Measurements from ENCODE around the gene ITSN1.
A peak's percentile ranks its signal among the peaks of the same experiment; 100 is the strongest.

The ITSN1 gene

DNA sequence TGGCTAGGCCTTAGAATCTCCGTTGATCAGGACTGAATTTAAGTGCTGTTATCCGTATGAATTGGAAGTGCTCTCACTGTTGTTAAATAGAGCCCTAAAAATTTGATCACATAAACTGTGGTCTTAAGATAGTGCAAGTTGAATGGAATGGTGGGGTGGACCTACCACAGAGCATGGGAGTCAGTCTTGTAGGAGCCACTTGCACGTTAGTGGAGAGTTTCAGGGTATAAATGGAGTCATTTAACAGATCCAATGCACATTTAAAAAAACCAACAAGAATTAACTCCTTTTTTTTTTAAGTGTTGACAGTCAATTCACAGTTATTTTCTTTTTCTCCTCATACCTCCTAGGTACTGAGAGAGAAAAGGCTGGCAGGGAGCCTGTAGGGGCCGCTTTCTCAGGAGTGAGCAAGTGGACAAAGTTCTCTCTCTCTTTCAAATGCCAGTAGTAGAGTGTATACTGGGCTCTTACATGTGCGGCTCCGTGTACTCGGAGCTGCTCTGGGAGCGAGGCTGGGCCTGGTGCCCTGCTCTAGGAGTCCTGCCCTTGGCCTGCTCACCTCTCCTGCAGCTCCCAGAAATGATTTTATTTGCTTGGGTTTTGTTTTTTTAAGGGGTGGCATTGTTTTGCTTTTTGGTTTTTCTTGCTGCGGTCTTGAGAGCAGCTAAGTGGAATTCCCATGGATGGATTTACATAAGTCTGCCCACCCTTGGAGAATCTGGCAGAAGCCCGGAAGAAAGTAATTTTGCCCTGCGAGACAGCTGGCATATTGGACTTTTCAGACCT is 182.0 kb downstream of the ITSN1 start:
- Histone ChIP-seq H3K27ac (ENCODE audit: low read length) (peak overlapping the region; percentile 64), H3K4me1 (ENCODE audit: control insufficient read depth, insufficient read depth, low read length) (peaks cover 28% of the 10 kb centered on the region)

DNA sequence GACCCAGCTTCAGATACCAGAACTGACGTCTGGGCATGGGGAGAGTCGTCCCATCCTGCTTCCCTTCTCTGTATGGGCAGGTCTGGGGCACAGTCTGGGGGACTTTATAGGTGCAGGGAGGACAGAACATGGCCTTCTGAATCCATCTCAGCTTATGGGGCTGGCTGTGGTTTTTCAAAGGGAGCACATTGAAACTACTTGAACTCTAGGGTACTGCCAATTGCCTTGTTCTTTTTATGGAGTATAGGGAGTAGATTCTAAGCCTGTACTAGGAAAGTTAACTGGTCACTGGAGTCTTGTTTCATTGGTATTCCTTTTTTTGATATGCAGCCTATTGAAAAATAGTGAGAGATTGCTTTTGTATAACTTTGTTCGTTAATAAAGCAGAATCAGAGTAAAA is 183.1 kb downstream of the ITSN1 start:
- H3K9ac ChIP-seq (ENCODE audit: low read length in 2 of 2) = no peak overlapping the region
- no peak overlapping the region for H3K4me3 ChIP-seq (ENCODE audit: low read length in 2 of 2)
- H3K36me3 ChIP-seq (ENCODE audit: control insufficient read depth in 2 of 2, insufficient read depth in 2 of 2, low read length in 2 of 2) = peaks cover 2 to 8% of the 10 kb centered on the region in 2 donors
- H3K27ac ChIP-seq (ENCODE audit: low read length) = peak overlapping the region; percentile 3
- no peaks in the 10 kb centered on the region for H3K9me3 ChIP-seq (ENCODE audit: control insufficient read depth in 2 of 2, low read length in 2 of 2)
- no peaks in the 10 kb centered on the region for H3K27me3 ChIP-seq (ENCODE audit: control insufficient read depth in 1 of 2, insufficient read depth in 2 of 2, low read length in 2 of 2)
- H3K4me1 ChIP-seq (ENCODE audit: control insufficient read depth, insufficient read depth, low read length) = peaks cover 28% of the 10 kb centered on the region

More for the DNA sequence above, 182.0 kb downstream of the ITSN1 start:
- Histone ChIP-seq H3K27me3 (ENCODE audit: control insufficient read depth in 1 of 2, insufficient read depth in 2 of 2, low read length in 2 of 2) (no peaks in the 10 kb centered on the region), H3K36me3 (ENCODE audit: control insufficient read depth in 2 of 2, insufficient read depth in 2 of 2, low read length in 2 of 2) (peaks cover 1 to 6% of the 10 kb centered on the region in 2 donors), H3K9ac (ENCODE audit: low read length in 2 of 2) (no peak overlapping the region), H3K9me3 (ENCODE audit: control insufficient read depth in 2 of 2, low read length in 2 of 2) (no peaks in the 10 kb centered on the region), H3K4me3 (ENCODE audit: low read length in 2 of 2) (peak overlapping the region in 1 of 2 donors; percentile 24)

GRCh38 chr21:33825915-33826314 is 183.6 kb downstream of the ITSN1 start:
- H3K9me3 ChIP-seq (ENCODE audit: control insufficient read depth in 2 of 2, low read length in 2 of 2) = no peaks in the 10 kb centered on the region
- no peaks in the 10 kb centered on the region for H3K27me3 ChIP-seq (ENCODE audit: control insufficient read depth in 1 of 2, insufficient read depth in 2 of 2, low read length in 2 of 2)
- no peak overlapping the region for H3K9ac ChIP-seq (ENCODE audit: low read length in 2 of 2)
- peak overlapping the region; percentile 3 for H3K27ac ChIP-seq (ENCODE audit: low read length)
- peaks cover 2 to 8% of the 10 kb centered on the region in 2 donors for H3K36me3 ChIP-seq (ENCODE audit: control insufficient read depth in 2 of 2, insufficient read depth in 2 of 2, low read length in 2 of 2)
- H3K4me3 ChIP-seq (ENCODE audit: low read length in 2 of 2) = peak overlapping the region; percentile 9 to 31
- H3K4me1 ChIP-seq (ENCODE audit: control insufficient read depth, insufficient read depth, low read length) = peaks cover 28% of the 10 kb centered on the region

DNA sequence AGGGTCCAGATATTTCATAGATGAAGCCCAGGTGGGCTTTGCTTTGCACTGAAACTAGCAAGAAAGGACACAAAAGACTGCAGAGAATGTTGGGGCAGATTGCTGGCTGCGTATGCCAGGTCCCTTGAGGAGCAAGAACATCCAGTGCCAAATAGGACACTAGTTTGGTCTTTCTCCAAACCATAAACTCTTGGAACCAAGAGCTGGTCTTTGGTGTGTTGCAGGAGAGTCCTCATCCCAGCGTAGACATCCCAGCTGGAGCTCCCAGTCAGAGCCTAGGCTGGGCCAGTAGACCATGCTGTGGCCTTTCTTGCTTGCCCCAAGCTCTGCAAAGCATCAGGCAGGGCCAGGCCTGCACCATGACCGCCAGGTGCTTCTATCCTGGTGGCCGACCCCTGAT is 185.8 kb downstream of the ITSN1 start:
- H3K4me1 ChIP-seq (ENCODE audit: control insufficient read depth, insufficient read depth, low read length) = peaks cover 28% of the 10 kb centered on the region

GRCh38 chr21:33828577-33828976 is 186.3 kb downstream of the ITSN1 start:
- H3K4me3 ChIP-seq (ENCODE audit: low read length in 2 of 2) = no peak overlapping the region
- peaks cover 7 to 18% of the 10 kb centered on the region in 2 donors for H3K36me3 ChIP-seq (ENCODE audit: control insufficient read depth in 2 of 2, insufficient read depth in 2 of 2, low read length in 2 of 2)
- peaks cover 28% of the 10 kb centered on the region for H3K4me1 ChIP-seq (ENCODE audit: control insufficient read depth, insufficient read depth, low read length)
- H3K27ac ChIP-seq (ENCODE audit: low read length) = no peak overlapping the region
- H3K9me3 ChIP-seq (ENCODE audit: control insufficient read depth in 2 of 2, low read length in 2 of 2) = no peaks in the 10 kb centered on the region
- H3K27me3 ChIP-seq (ENCODE audit: control insufficient read depth in 1 of 2, insufficient read depth in 2 of 2, low read length in 2 of 2) = no peaks in the 10 kb centered on the region
- no peak overlapping the region for H3K9ac ChIP-seq (ENCODE audit: low read length in 2 of 2)

More for the DNA sequence above, 185.8 kb downstream of the ITSN1 start:
- H3K27me3 ChIP-seq (ENCODE audit: control insufficient read depth in 1 of 2, insufficient read depth in 2 of 2, low read length in 2 of 2) = no peaks in the 10 kb centered on the region
- no peaks in the 10 kb centered on the region for H3K9me3 ChIP-seq (ENCODE audit: control insufficient read depth in 2 of 2, low read length in 2 of 2)
- H3K36me3 ChIP-seq (ENCODE audit: control insufficient read depth in 2 of 2, insufficient read depth in 2 of 2, low read length in 2 of 2) = peaks cover 7 to 18% of the 10 kb centered on the region in 2 donors
- H3K4me3 ChIP-seq (ENCODE audit: low read length in 2 of 2) = peak overlapping the region in 1 of 2 donors; percentile 29
- no peak overlapping the region for H3K9ac ChIP-seq (ENCODE audit: low read length in 2 of 2)
- H3K27ac ChIP-seq (ENCODE audit: low read length) = no peak overlapping the region

DNA sequence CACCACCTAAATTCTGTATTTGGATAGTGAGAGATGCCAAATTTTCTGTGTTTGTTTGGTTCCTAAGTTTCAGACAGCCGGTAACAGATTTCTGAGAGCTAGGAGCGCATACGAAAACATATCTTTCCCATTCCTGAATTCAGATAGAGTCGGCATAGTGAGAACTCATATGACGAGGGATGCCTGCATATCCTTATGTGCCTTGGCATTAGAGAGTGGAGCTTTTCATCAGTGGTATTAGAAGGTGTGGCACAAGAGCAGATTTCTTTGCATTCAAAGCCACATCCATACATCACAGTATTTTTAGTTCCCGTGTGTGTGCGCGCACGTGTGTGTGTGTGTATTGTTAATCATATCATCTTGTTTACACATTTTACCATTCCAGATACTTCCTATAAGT is 187.5 kb downstream of the ITSN1 start:
- Histone ChIP-seq H3K27ac (ENCODE audit: low read length) (no peak overlapping the region), H3K36me3 (ENCODE audit: control insufficient read depth in 2 of 2, insufficient read depth in 2 of 2, low read length in 2 of 2) (peaks cover 9 to 21% of the 10 kb centered on the region in 2 donors), H3K4me1 (ENCODE audit: control insufficient read depth, insufficient read depth, low read length) (peaks cover 23% of the 10 kb centered on the region)

DNA sequence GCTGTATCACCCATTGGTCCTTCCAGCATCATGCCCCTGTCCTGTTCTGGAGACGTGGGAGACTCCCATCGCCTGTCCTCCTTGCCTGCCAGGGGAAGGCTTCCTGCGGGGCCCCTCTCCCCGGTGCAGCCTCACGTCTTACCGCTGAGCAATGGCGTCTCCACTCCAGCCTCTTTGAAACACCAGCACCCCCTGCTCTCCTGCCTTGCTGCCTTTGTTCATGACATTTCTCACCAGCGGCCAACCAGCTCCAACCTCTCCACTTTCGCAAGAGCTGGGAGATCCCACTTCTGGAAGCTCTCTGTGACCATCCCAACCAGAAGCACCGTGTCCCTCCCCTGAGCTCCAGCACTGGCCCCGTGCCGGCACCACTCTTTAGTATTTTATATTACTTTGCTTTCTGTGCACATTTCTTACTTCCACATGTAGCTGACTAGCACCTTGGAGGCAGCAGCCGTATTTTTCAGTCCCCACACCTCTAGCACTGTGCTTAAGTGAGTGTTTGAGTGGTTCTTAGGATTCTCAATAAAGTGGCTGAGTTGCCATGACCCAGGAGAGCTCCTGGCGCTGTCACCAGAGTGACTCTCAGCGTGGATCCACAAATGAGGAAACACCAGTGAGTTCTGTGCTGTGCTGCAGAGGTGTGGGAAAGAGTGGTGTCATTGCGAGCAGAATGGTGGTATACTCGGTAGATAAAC is 189.8 kb downstream of the ITSN1 start:
- peaks cover 10% of the 10 kb centered on the region for H3K4me1 ChIP-seq (ENCODE audit: control insufficient read depth, insufficient read depth, low read length)
- no peak overlapping the region for H3K4me3 ChIP-seq (ENCODE audit: low read length in 2 of 2)
- no peak overlapping the region for H3K27ac ChIP-seq (ENCODE audit: low read length)
- H3K9me3 ChIP-seq (ENCODE audit: control insufficient read depth in 2 of 2, low read length in 2 of 2) = no peaks in the 10 kb centered on the region
- peaks cover 15 to 29% of the 10 kb centered on the region in 2 donors for H3K36me3 ChIP-seq (ENCODE audit: control insufficient read depth in 2 of 2, insufficient read depth in 2 of 2, low read length in 2 of 2)
- H3K27me3 ChIP-seq (ENCODE audit: control insufficient read depth in 1 of 2, insufficient read depth in 2 of 2, low read length in 2 of 2) = no peaks in the 10 kb centered on the region
- no peak overlapping the region for H3K9ac ChIP-seq (ENCODE audit: low read length in 2 of 2)

More for the DNA sequence above, 187.5 kb downstream of the ITSN1 start:
- Histone ChIP-seq H3K4me3 (ENCODE audit: low read length in 2 of 2) (no peak overlapping the region), H3K9ac (ENCODE audit: low read length in 2 of 2) (no peak overlapping the region), H3K27me3 (ENCODE audit: control insufficient read depth in 1 of 2, insufficient read depth in 2 of 2, low read length in 2 of 2) (no peaks in the 10 kb centered on the region), H3K9me3 (ENCODE audit: control insufficient read depth in 2 of 2, low read length in 2 of 2) (no peaks in the 10 kb centered on the region)

DNA sequence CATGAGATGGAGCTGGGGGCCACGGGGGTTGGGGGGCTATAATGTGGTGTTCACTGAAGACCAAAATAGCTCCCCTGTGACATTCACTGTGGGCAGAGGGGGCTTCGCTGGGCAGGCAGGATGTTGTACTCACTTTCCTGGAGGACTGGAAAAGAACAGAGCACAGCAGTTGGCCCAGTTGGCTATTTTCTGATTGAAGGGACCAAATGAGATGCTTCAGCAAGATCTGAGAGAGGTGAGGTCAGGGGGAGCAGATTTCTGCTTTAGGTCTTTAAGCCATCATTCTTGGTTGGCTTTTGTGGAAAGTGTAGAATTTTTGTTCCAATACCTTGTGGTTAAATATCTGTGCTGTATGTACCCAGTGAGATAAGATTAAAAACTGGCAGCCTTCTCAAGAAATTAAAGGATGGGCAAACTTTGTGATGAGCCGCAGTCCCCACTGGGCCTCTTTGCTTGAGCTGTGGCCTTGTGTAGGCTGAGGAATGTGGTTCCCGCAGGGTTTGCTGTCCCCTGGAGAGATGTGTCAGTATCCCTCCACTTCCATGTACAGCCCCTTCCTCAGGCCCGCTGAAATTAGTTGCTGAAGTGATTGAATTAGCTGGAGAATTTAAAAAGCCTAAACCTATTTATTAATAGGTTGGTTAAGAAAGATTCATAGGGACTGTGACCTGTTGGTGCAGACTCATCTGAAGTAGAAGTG is 192.7 kb downstream of the ITSN1 start:
- Histone ChIP-seq H3K4me1 (ENCODE audit: control insufficient read depth, insufficient read depth, low read length) (no peaks in the 10 kb centered on the region), H3K9me3 (ENCODE audit: control insufficient read depth in 2 of 2, low read length in 2 of 2) (no peaks in the 10 kb centered on the region), H3K36me3 (ENCODE audit: control insufficient read depth in 2 of 2, insufficient read depth in 2 of 2, low read length in 2 of 2) (peaks cover 26 to 30% of the 10 kb centered on the region in 2 donors), H3K9ac (ENCODE audit: low read length in 2 of 2) (no peak overlapping the region), H3K27ac (ENCODE audit: low read length) (no peak overlapping the region), H3K27me3 (ENCODE audit: control insufficient read depth in 1 of 2, insufficient read depth in 2 of 2, low read length in 2 of 2) (no peaks in the 10 kb centered on the region), H3K4me3 (ENCODE audit: low read length in 2 of 2) (no peak overlapping the region)

GRCh38 chr21:33835920-33836319 is 193.6 kb downstream of the ITSN1 start:
- Histone ChIP-seq H3K27ac (ENCODE audit: low read length) (no peak overlapping the region), H3K4me3 (ENCODE audit: low read length in 2 of 2) (no peak overlapping the region), H3K9ac (ENCODE audit: low read length in 2 of 2) (no peak overlapping the region), H3K36me3 (ENCODE audit: control insufficient read depth in 2 of 2, insufficient read depth in 2 of 2, low read length in 2 of 2) (peaks cover 26 to 28% of the 10 kb centered on the region in 2 donors), H3K9me3 (ENCODE audit: control insufficient read depth in 2 of 2, low read length in 2 of 2) (no peaks in the 10 kb centered on the region), H3K4me1 (ENCODE audit: control insufficient read depth, insufficient read depth, low read length) (no peaks in the 10 kb centered on the region), H3K27me3 (ENCODE audit: control insufficient read depth in 1 of 2, insufficient read depth in 2 of 2, low read length in 2 of 2) (no peaks in the 10 kb centered on the region)

DNA sequence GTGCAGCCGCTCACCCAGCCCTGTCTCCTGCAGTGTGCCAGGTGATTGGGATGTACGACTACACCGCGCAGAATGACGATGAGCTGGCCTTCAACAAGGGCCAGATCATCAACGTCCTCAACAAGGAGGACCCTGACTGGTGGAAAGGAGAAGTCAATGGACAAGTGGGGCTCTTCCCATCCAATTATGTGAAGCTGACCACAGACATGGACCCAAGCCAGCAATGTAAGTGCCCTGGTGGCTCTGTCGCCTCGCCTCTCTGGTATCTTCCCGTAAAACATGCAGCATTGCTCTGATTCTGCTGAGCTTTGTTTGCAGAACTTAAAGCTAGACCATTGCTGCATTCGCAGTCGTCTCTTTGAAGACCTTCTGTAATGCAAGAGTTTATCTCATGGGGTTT is 194.1 kb downstream of the ITSN1 start:
- no peak overlapping the region for H3K4me3 ChIP-seq (ENCODE audit: low read length in 2 of 2)
- H3K9ac ChIP-seq (ENCODE audit: low read length in 2 of 2) = no peak overlapping the region
- no peaks in the 10 kb centered on the region for H3K9me3 ChIP-seq (ENCODE audit: control insufficient read depth in 2 of 2, low read length in 2 of 2)
- peaks cover 23 to 27% of the 10 kb centered on the region in 2 donors for H3K36me3 ChIP-seq (ENCODE audit: control insufficient read depth in 2 of 2, insufficient read depth in 2 of 2, low read length in 2 of 2)
- no peaks in the 10 kb centered on the region for H3K4me1 ChIP-seq (ENCODE audit: control insufficient read depth, insufficient read depth, low read length)
- no peaks in the 10 kb centered on the region for H3K27me3 ChIP-seq (ENCODE audit: control insufficient read depth in 1 of 2, insufficient read depth in 2 of 2, low read length in 2 of 2)
- H3K27ac ChIP-seq (ENCODE audit: low read length) = no peak overlapping the region
